Vagina (tissue), 2 donors: ENCODE measurements around the gene CD96. TPM values are rescaled to one million over a fixed set of nuclear protein-coding genes. Genes with fewer than 3 reads are reported as not detected.
"Not testable (repeated sequence)": the region's sequence is repeated elsewhere in the genome, so short reads cannot be mapped to it uniquely, and the experiment has no call there.

ENCODE experiments used
- DNase-seq, 2 donors: peaks; one replicate each; pipeline ENCODE4 v3.0.0-alpha.2; 2017; ENCODE audit errors: extremely low spot score in 2 of 2
- H3K27ac ChIP-seq: fragments of 200-600 bp; sonication (generic); one replicate; pipeline ENCODE4 v1.5.1; 2019
- H3K27me3 ChIP-seq: fragments of 200-600 bp; sonication (generic); one replicate; pipeline ENCODE4 v1.5.1; 2019
- H3K36me3 ChIP-seq, 2 donors: fragments of 200-600 bp; sonication (generic); one replicate each; pipeline ENCODE4 v1.5.1; 2017 to 2019
- H3K4me1 ChIP-seq: fragments of 200-600 bp; sonication (generic); one replicate; pipeline ENCODE4 v1.5.1; 2019
- H3K4me3 ChIP-seq, 2 donors: fragments of 200-600 bp; sonication (generic); 1 replicate in 1 of 2; 2 replicates in 1 of 2; pipeline ENCODE4 v1.5.1; 2016 to 2019
- H3K9me3 ChIP-seq: fragments of 200-600 bp; sonication (generic); one replicate; pipeline ENCODE4 v1.5.1; 2019
- POLR2A ChIP-seq, 2 donors: fragments of 450-650 bp; IDR thresholded peaks; one replicate each; pipeline ENCODE4 v1.6.1; 2017; ENCODE audit warnings: antibody characterized with exemption in 2 of 2, mild to moderate bottlenecking in 2 of 2, moderate library complexity in 2 of 2
- POLR2AphosphoS5 ChIP-seq, 2 donors: sonication (generic); formaldehyde crosslinking; IDR thresholded peaks; one replicate each; pipeline ENCODE4 v1.9.0; 2017; ENCODE audit warnings: antibody characterized with exemption in 2 of 2, mild to moderate bottlenecking in 2 of 2, low read depth in 1 of 2; ENCODE audit not compliant: insufficient read depth in 1 of 2
- intact Hi-C: fragments of 100-400 bp; cut with DNase I; formaldehyde crosslinking; loops from one replicate; pipeline ENCODE4 v1.15.1; 2023
- total RNA-seq: library from RNA; depleted of rRNA; stranded (reverse); fragments of >200 nt; gene quantifications from one replicate; pipeline ENCODE4 v1.2.3, GENCODE V29; 2016
- TF ChIP-seq, protein P1 (sequence below), 3 experiments: fragments of 450-650 bp in 2 of 3; fragments of 200-600 bp in 1 of 3; sonication (generic) in 1 of 3; IDR thresholded peaks; one replicate each; pipeline ENCODE4 v1.5.1; 2017 to 2019; ENCODE audit warnings: antibody characterized with exemption in 3 of 3, mild to moderate bottlenecking in 2 of 3, moderate library complexity in 2 of 3

CD96 gene
- total RNA-seq, 1 donor from 2014 or later: 13.5 TPM

- Histone ChIP-seq H3K4me1 (no peaks in the 10 kb centered on the region), H3K27ac (no peak overlapping the region), H3K36me3 (no peaks in the 10 kb centered on the region), H3K9me3 (no peaks in the 10 kb centered on the region), H3K27me3 (no peaks in the 10 kb centered on the region), H3K4me3 (no peak overlapping the region)
- no peak for TF ChIP-seq POLR2A (IDR thresholded peaks at IDR 0.05)
- TF ChIP-seq POLR2AphosphoS5 (IDR thresholded peaks at IDR 0.05; ENCODE audit: insufficient read depth in 1 of 2, low read depth in 1 of 2): no peak
- TF ChIP-seq, protein P1, sequence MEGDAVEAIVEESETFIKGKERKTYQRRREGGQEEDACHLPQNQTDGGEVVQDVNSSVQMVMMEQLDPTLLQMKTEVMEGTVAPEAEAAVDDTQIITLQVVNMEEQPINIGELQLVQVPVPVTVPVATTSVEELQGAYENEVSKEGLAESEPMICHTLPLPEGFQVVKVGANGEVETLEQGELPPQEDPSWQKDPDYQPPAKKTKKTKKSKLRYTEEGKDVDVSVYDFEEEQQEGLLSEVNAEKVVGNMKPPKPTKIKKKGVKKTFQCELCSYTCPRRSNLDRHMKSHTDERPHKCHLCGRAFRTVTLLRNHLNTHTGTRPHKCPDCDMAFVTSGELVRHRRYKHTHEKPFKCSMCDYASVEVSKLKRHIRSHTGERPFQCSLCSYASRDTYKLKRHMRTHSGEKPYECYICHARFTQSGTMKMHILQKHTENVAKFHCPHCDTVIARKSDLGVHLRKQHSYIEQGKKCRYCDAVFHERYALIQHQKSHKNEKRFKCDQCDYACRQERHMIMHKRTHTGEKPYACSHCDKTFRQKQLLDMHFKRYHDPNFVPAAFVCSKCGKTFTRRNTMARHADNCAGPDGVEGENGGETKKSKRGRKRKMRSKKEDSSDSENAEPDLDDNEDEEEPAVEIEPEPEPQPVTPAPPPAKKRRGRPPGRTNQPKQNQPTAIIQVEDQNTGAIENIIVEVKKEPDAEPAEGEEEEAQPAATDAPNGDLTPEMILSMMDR (IDR thresholded peaks at IDR 0.05): no peak
- intact Hi-C loops: no loop called here
- DNase-seq: no peak
Measured at GRCh38 chr3:111547631-111548030, 5.6 kb downstream of the CD96 start.

GRCh38 chr3:111548092-111548491 is 6.1 kb downstream of the CD96 start:
- H3K4me3 ChIP-seq: no peak overlapping the region
- no peak overlapping the region for H3K27ac ChIP-seq
- H3K36me3 ChIP-seq: no peaks in the 10 kb centered on the region
- DNase-seq: no peak
- no peaks in the 10 kb centered on the region for H3K27me3 ChIP-seq
- no peaks in the 10 kb centered on the region for H3K4me1 ChIP-seq
- intact Hi-C loops: no loop called here
- TF ChIP-seq, protein P1 (IDR thresholded peaks at IDR 0.05): no peak
- no peak for TF ChIP-seq POLR2A (IDR thresholded peaks at IDR 0.05)
- no peak for TF ChIP-seq POLR2AphosphoS5 (IDR thresholded peaks at IDR 0.05; ENCODE audit: insufficient read depth in 1 of 2, low read depth in 1 of 2)
- H3K9me3 ChIP-seq: no peaks in the 10 kb centered on the region

DNA sequence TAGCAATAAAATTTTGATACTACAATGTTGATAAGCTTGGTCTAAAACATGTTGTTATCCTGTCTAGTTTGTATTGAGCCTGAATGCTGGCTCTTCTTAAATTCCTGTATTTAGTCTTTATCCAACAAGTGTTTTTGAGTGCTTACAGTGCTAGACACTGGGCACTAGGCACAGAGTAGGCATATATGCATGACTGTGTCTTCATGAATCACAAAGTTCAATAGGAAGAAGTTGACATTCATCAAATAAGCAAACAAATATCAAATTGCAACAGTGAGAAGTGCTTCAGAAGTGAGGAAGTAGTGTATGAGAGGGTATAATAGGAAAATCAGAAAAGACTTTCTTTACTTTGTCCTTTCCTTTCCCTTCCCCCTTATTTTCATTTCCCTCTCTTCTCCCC is 6.8 kb downstream of the CD96 start:
- H3K27me3 ChIP-seq: no peaks in the 10 kb centered on the region
- H3K27ac ChIP-seq: no peak overlapping the region
- TF ChIP-seq, protein P1 (IDR thresholded peaks at IDR 0.05): no peak
- TF ChIP-seq POLR2A (IDR thresholded peaks at IDR 0.05): no peak
- no peak for TF ChIP-seq POLR2AphosphoS5 (IDR thresholded peaks at IDR 0.05; ENCODE audit: insufficient read depth in 1 of 2, low read depth in 1 of 2)
- H3K9me3 ChIP-seq: no peaks in the 10 kb centered on the region
- no peaks in the 10 kb centered on the region for H3K36me3 ChIP-seq
- H3K4me3 ChIP-seq: no peak overlapping the region
- intact Hi-C loops: no loop called here
- no peak for DNase-seq
- H3K4me1 ChIP-seq: no peaks in the 10 kb centered on the region

DNA sequence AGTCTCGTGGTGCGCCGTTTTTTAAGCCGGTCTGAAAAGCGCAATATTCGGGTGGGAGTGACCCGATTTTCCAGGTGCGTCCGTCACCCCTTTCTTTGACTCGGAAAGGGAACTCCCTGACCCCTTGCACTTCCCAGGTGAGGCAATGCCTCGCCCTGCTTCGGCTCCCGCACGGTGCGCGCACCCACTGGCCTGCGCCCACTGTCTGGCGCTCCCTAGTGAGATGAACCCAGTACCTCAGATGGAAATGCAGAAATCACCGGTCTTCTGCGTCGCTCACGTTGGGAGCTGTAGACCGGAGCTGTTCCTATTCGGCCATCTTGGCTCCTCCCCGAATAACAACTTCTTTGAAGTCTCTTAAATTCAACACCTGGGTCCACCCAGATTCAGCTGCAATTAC is 19.9 kb downstream of the CD96 start:
- DNase-seq, H3K27me3 ChIP-seq, H3K27ac ChIP-seq, H3K36me3 ChIP-seq, H3K4me3 ChIP-seq, H3K9me3 ChIP-seq, intact Hi-C loops, H3K4me1 ChIP-seq: not testable (repeated sequence)

DNA sequence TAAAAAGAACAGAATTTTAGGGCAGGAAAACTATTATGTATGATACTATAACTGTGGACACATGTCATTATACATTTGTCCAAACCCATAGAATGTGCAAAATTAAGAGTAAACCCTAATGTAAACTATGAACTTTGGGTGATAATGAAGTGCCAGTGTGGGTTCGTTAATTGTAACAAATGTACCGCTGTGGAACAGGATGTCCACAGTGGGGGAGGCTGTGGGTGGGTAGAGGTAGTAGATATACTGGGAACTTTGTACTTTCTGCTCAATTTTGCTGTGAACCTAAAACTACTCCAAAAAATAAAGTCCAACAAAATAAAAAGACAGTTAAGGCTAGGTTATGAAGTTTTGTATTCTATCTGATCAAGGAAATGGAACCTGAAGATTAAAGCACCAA is 24.8 kb downstream of the CD96 start:
- Histone ChIP-seq H3K36me3 (no peaks in the 10 kb centered on the region), H3K27me3 (no peaks in the 10 kb centered on the region), H3K4me3 (no peak overlapping the region), H3K4me1 (no peaks in the 10 kb centered on the region), H3K9me3 (no peaks in the 10 kb centered on the region), H3K27ac (no peak overlapping the region)
- TF ChIP-seq, protein P1 (IDR thresholded peaks at IDR 0.05): no peak
- TF ChIP-seq POLR2AphosphoS5 (IDR thresholded peaks at IDR 0.05; ENCODE audit: insufficient read depth in 1 of 2, low read depth in 1 of 2) (no peak), POLR2A (IDR thresholded peaks at IDR 0.05) (no peak)
- no peak for DNase-seq
- intact Hi-C loops: no loop called here

DNA sequence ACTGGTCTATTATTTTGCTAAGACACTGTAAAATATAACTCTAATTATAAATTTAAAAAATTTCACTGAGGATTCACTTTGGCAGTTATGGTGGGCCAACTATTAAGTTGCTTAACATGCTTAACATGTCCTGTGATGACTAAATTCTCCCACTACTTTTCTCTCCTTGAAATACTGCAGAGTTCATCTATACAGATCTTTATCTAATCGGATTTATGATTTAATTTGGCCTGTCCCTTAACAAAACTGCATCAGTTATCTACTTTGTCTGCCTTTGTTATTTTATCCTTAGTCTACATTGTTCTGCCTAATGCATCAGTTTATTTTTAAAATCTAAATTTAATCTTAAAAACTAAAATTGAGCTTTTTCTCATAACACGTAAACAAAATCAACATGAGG is 26.4 kb downstream of the CD96 start:
- H3K27me3 ChIP-seq: no peaks in the 10 kb centered on the region
- H3K4me3 ChIP-seq: no peak overlapping the region
- no peak overlapping the region for H3K27ac ChIP-seq
- H3K4me1 ChIP-seq: no peaks in the 10 kb centered on the region
- intact Hi-C loops: no loop called here
- TF ChIP-seq, protein P1 (IDR thresholded peaks at IDR 0.05): no peak
- TF ChIP-seq POLR2A (IDR thresholded peaks at IDR 0.05) (no peak), POLR2AphosphoS5 (IDR thresholded peaks at IDR 0.05; ENCODE audit: insufficient read depth in 1 of 2, low read depth in 1 of 2) (no peak)
- no peaks in the 10 kb centered on the region for H3K36me3 ChIP-seq
- DNase-seq: no peak
- H3K9me3 ChIP-seq: no peaks in the 10 kb centered on the region
